HepG2 (cell line): Measurements from ENCODE around the gene MSMB. TPM values are rescaled to one million over a fixed set of nuclear protein-coding genes. Genes with fewer than 3 reads are reported as not detected.

Source experiments
- ELF1 ChIP-seq: sonication (generic); formaldehyde crosslinking; IDR thresholded peaks from 2 replicates; pipeline ENCODE4 v1.4.0; 2020; ENCODE audit warnings: missing genetic modification reagents
- ELF3 ChIP-seq: IDR thresholded peaks from 2 replicates; pipeline ENCODE4 v1.6.1; 2016; ENCODE audit warnings: missing genetic modification reagents, missing compliant biosample characterization
- KLF12 ChIP-seq: sonication (generic); formaldehyde crosslinking; IDR thresholded peaks from 2 replicates; pipeline ENCODE4 v1.4.0; 2020; ENCODE audit warnings: missing genetic modification reagents, borderline replicate concordance
- MED13 ChIP-seq: sonication (generic); formaldehyde crosslinking; IDR thresholded peaks from 2 replicates; pipeline ENCODE4 v1.5.0; 2020; ENCODE audit warnings: missing genetic modification reagents
- NFE2L1 ChIP-seq: sonication (generic); formaldehyde crosslinking; IDR thresholded peaks from 2 replicates; pipeline ENCODE4 v1.4.0; 2020; ENCODE audit warnings: missing genetic modification reagents, mild to moderate bottlenecking, borderline replicate concordance
- RBM22 ChIP-seq: fragments of 200-400 bp; formaldehyde crosslinking; optimal IDR thresholded peaks from 2 replicates; pipeline ENCODE3; 2017; ENCODE audit warnings: mild to moderate bottlenecking, low read length, moderate library complexity
- polyA plus RNA-seq, 8 experiments: library from polyadenylated mRNA; depleted of rRNA in 3 of 8; stranded (reverse) in 7 of 8; unstranded in 1 of 8; fragments of >200 nt; fragmentation: Illumina TruSeq in 4 of 8; extraction: Trizol in 4 of 8; gene quantifications; 2 replicates each; pipeline versions ENCODE4 v1.2.1 to v1.2.3, GENCODE V29; 2011 to 2016; ENCODE audit warnings: low read depth in 4 of 8, missing spikeins in 1 of 8, mixed read lengths in 1 of 8; ENCODE audit not compliant: insufficient read depth in 1 of 8
- total RNA-seq, 5 experiments: library from RNA; depleted of rRNA; stranded (reverse); fragments of >200 nt; fragmentation: Illumina TruSeq; extraction: Trizol; gene quantifications; 2 replicates each; pipeline ENCODE4 v1.2.3, GENCODE V29; 2016; ENCODE audit warnings: low read depth in 1 of 5
- TF ChIP-seq, protein P1 (sequence below): sonication (generic); formaldehyde crosslinking; IDR thresholded peaks from 2 replicates; pipeline ENCODE4 v1.5.0; 2020; ENCODE audit warnings: mild to moderate bottlenecking, missing genetic modification reagents, borderline replicate concordance
- TF ChIP-seq, protein P2 (sequence below): sonication (generic); formaldehyde crosslinking; IDR thresholded peaks from 2 replicates; pipeline ENCODE4 v1.8.0; 2022; ENCODE audit warnings: low read depth, missing genetic modification reagents
- TF ChIP-seq, protein P3 (sequence below): sonication (generic); formaldehyde crosslinking; conservative IDR thresholded peaks from 2 replicates; pipeline ENCODE4 v1.5.0; 2020; ENCODE audit warnings: missing genetic modification reagents
- TF ChIP-seq, protein P4 (sequence below): sonication (generic); formaldehyde crosslinking; IDR thresholded peaks from 2 replicates; pipeline ENCODE4 v1.4.0; 2020; ENCODE audit warnings: low read depth, mild to moderate bottlenecking, missing genetic modification reagents
- TF ChIP-seq, protein P5 (sequence below): sonication (generic); formaldehyde crosslinking; IDR thresholded peaks from 2 replicates; pipeline ENCODE4 v1.4.0; 2020; ENCODE audit warnings: missing genetic modification reagents, mild to moderate bottlenecking, borderline replicate concordance

MSMB gene
- total and polyA plus RNA-seq, 2 of the 13 experiments (the other 11 are each of a cell fraction or from before 2014, with no cell fraction given) = 0.84 TPM; not detected in 1

DNA sequence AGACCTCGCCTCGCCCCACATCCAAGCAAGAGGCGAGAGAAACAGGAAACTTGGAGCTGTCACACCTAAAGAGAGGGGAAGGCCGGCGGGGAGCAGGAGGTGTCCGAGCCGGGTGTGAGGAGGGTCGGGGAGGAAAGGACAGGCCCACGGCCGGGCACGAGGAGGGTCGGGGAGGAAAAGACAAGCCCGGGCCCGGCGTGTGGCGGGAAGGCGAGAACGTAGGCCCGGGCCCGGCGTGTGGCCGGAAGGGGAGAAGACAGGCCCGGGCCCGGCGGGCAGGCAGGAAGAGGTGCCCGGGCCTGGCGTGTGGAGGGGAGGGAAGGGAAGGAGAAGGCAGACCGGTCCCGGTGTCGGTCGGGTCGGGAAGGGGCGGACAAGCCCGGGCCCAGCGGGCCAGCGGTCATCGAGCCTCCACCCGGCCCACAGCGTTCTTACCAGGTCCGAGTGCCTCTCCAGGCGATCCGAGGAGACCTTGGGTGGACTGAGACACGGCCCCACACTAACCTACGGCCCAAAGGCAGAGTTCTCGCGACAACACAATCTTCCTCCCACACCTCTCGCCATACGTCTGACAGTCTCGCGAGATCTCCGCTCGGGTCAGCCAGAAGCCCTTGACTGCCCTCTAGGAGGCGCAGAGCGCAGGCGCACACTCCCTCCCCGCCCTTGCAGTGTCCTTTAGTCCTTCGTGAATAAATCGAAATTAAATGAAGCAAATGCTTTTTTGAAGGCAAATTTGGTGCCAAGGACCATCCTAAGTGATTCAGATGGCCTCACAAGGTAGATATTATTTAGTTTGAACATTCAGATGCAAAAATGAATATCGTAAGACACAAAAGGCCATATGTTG is 15.8 kb downstream of the MSMB start, which contains the start of gene NCOA4 (continued):
- TF ChIP-seq, protein P1, sequence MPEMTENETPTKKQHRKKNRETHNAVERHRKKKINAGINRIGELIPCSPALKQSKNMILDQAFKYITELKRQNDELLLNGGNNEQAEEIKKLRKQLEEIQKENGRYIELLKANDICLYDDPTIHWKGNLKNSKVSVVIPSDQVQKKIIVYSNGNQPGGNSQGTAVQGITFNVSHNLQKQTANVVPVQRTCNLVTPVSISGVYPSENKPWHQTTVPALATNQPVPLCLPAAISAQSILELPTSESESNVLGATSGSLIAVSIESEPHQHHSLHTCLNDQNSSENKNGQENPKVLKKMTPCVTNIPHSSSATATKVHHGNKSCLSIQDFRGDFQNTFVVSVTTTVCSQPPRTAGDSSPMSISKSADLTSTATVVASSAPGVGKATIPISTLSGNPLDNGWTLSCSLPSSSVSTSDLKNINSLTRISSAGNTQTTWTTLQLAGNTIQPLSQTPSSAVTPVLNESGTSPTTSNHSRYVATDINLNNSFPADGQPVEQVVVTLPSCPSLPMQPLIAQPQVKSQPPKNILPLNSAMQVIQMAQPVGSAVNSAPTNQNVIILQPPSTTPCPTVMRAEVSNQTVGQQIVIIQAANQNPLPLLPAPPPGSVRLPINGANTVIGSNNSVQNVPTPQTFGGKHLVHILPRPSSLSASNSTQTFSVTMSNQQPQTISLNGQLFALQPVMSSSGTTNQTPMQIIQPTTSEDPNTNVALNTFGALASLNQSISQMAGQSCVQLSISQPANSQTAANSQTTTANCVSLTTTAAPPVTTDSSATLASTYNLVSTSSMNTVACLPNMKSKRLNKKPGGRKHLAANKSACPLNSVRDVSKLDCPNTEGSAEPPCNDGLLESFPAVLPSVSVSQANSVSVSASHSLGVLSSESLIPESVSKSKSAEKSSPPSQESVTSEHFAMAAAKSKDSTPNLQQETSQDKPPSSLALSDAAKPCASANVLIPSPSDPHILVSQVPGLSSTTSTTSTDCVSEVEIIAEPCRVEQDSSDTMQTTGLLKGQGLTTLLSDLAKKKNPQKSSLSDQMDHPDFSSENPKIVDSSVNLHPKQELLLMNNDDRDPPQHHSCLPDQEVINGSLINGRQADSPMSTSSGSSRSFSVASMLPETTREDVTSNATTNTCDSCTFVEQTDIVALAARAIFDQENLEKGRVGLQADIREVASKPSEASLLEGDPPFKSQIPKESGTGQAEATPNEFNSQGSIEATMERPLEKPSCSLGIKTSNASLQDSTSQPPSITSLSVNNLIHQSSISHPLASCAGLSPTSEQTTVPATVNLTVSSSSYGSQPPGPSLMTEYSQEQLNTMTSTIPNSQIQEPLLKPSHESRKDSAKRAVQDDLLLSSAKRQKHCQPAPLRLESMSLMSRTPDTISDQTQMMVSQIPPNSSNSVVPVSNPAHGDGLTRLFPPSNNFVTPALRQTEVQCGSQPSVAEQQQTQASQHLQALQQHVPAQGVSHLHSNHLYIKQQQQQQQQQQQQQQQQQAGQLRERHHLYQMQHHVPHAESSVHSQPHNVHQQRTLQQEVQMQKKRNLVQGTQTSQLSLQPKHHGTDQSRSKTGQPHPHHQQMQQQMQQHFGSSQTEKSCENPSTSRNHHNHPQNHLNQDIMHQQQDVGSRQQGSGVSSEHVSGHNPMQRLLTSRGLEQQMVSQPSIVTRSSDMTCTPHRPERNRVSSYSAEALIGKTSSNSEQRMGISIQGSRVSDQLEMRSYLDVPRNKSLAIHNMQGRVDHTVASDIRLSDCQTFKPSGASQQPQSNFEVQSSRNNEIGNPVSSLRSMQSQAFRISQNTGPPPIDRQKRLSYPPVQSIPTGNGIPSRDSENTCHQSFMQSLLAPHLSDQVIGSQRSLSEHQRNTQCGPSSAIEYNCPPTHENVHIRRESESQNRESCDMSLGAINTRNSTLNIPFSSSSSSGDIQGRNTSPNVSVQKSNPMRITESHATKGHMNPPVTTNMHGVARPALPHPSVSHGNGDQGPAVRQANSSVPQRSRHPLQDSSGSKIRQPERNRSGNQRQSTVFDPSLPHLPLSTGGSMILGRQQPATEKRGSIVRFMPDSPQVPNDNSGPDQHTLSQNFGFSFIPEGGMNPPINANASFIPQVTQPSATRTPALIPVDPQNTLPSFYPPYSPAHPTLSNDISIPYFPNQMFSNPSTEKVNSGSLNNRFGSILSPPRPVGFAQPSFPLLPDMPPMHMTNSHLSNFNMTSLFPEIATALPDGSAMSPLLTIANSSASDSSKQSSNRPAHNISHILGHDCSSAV (CRISPR knock-in tag) = no peak
- TF ChIP-seq, protein P2, sequence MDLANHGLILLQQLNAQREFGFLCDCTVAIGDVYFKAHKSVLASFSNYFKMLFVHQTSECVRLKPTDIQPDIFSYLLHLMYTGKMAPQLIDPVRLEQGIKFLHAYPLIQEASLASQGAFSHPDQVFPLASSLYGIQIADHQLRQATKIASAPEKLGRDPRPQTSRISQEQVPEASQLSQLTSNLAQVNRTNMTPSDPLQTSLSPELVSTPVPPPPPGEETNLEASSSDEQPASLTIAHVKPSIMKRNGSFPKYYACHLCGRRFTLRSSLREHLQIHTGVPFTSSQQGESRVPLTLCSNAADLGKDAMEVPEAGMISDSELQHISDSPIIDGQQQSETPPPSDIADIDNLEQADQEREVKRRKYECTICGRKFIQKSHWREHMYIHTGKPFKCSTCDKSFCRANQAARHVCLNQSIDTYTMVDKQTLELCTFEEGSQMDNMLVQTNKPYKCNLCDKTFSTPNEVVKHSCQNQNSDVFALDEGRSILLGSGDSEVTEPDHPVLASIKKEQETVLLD = 0 out of 2 replicates have a peak, but pooled peaks have one; percentile 23
- TF ChIP-seq ELF3 (CRISPR knock-in tag) (peak; percentile 27; the same call in 1 of the 2 replicates), KLF12 (CRISPR knock-in tag) (peak; percentile 23; the same call in 1 of the 2 replicates), ELF1 (peak; percentile 13; the same call in 1 of the 2 replicates), RBM22 (no peak), NFE2L1 (no peak), MED13 (CRISPR knock-in tag) (0 out of 2 replicates have a peak, but pooled peaks have one; percentile 76)
- TF ChIP-seq, protein P3, sequence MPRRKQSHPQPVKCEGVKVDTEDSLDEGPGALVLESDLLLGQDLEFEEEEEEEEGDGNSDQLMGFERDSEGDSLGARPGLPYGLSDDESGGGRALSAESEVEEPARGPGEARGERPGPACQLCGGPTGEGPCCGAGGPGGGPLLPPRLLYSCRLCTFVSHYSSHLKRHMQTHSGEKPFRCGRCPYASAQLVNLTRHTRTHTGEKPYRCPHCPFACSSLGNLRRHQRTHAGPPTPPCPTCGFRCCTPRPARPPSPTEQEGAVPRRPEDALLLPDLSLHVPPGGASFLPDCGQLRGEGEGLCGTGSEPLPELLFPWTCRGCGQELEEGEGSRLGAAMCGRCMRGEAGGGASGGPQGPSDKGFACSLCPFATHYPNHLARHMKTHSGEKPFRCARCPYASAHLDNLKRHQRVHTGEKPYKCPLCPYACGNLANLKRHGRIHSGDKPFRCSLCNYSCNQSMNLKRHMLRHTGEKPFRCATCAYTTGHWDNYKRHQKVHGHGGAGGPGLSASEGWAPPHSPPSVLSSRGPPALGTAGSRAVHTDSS (CRISPR knock-in tag) = no peak
- TF ChIP-seq, protein P4, sequence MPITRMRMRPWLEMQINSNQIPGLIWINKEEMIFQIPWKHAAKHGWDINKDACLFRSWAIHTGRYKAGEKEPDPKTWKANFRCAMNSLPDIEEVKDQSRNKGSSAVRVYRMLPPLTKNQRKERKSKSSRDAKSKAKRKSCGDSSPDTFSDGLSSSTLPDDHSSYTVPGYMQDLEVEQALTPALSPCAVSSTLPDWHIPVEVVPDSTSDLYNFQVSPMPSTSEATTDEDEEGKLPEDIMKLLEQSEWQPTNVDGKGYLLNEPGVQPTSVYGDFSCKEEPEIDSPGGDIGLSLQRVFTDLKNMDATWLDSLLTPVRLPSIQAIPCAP (CRISPR knock-in tag) = no peak
- TF ChIP-seq, protein P5, sequence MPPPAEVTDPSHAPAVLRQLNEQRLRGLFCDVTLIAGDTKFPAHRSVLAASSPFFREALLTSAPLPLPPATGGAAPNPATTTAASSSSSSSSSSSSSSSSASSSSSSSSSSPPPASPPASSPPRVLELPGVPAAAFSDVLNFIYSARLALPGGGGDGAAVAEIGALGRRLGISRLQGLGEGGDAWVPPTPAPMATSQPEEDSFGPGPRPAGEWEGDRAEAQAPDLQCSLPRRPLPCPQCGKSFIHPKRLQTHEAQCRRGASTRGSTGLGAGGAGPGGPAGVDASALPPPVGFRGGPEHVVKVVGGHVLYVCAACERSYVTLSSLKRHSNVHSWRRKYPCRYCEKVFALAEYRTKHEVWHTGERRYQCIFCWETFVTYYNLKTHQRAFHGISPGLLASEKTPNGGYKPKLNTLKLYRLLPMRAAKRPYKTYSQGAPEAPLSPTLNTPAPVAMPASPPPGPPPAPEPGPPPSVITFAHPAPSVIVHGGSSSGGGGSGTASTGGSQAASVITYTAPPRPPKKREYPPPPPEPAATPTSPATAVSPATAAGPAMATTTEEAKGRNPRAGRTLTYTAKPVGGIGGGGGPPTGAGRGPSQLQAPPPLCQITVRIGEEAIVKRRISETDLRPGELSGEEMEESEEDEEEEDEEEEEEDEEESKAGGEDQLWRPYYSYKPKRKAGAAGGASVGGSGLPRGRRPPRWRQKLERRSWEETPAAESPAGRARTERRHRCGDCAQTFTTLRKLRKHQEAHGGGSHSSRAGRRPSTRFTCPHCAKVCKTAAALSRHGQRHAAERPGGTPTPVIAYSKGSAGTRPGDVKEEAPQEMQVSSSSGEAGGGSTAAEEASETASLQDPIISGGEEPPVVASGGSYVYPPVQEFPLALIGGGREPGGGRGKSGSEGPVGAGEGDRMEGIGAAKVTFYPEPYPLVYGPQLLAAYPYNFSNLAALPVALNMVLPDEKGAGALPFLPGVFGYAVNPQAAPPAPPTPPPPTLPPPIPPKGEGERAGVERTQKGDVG = no peak; the same call in 1 of the 2 replicates
